ENCODE results near the gene PRPF38B. TPM values are rescaled to one million over a fixed set of nuclear protein-coding genes. Genes with fewer than 3 reads are reported as not detected.

The PRPF38B gene
- total and polyA plus RNA-seq, 10 donors: 28.7 to 84.8 (median 55.8) TPM

GRCh38 chr1:108704496-108704895 is 12.4 kb downstream of the PRPF38B start:
- intact Hi-C loops (cut with DNase I; ENCODE audit: low total_unique reads): no loop called here
- TF ChIP-seq CTCF (IDR thresholded peaks at IDR 0.05 in 8 of 11, conservative IDR thresholded peaks at IDR 0.05 in 3 of 11): no peak
- TF ChIP-seq POLR2A (IDR thresholded peaks at IDR 0.05): no peak
- TF ChIP-seq POLR2AphosphoS5 (IDR thresholded peaks at IDR 0.05): no peak
- Histone ChIP-seq H3K36me3 (peaks cover 0 to 35% (median 19%) of the 10 kb centered on the region in 6 donors), H3K27ac (peak overlapping the region in 2 of 8 donors; percentile 60 to 63), H3K9me3 (no peaks in the 10 kb centered on the region), H3K4me3 (no peak overlapping the region), H3K27me3 (replicated peaks in 1 of 7) (no peaks in the 10 kb centered on the region), H3K4me1 (peaks cover 0 to 50% (median 9%) of the 10 kb centered on the region in 6 donors)
- no peak for DNase-seq
- 79 to 87% (median 83%) methylated on average over 2 of the region's 2 CpGs for WGBS, 5 donors

GRCh38 chr1:108706643-108707042 is 14.5 kb downstream of the PRPF38B start:
- H3K36me3 ChIP-seq: peaks cover 0 to 14% (median under 1%) of the 10 kb centered on the region in 6 donors
- H3K4me1 ChIP-seq: peaks cover 0 to 33% (median 0%) of the 10 kb centered on the region in 6 donors
- TF ChIP-seq CTCF (IDR thresholded peaks at IDR 0.05 in 8 of 11, conservative IDR thresholded peaks at IDR 0.05 in 3 of 11) (no peak), POLR2A (IDR thresholded peaks at IDR 0.05) (no peak), POLR2AphosphoS5 (IDR thresholded peaks at IDR 0.05) (no peak)
- no peak overlapping the region for H3K27ac ChIP-seq
- H3K27me3 ChIP-seq (replicated peaks in 1 of 7): no peaks in the 10 kb centered on the region
- no peak overlapping the region for H3K4me3 ChIP-seq
- intact Hi-C loops (cut with DNase I; ENCODE audit: low total_unique reads): no loop called here
- WGBS, 5 donors: 92 to 96% (median 95%) methylated on average over 3 of the region's 3 CpGs
- DNase-seq: no peak
- no peaks in the 10 kb centered on the region for H3K9me3 ChIP-seq

- H3K36me3 ChIP-seq: no peaks in the 10 kb centered on the region
- H3K27me3 ChIP-seq (replicated peaks in 1 of 7): no peaks in the 10 kb centered on the region
- no peak overlapping the region for H3K27ac ChIP-seq
- TF ChIP-seq CTCF (IDR thresholded peaks at IDR 0.05 in 8 of 11, conservative IDR thresholded peaks at IDR 0.05 in 3 of 11) (peak in 10 of 11 experiments; percentile 10 to 54 (median 34)), POLR2AphosphoS5 (IDR thresholded peaks at IDR 0.05) (no peak)
- intact Hi-C loops (cut with DNase I; ENCODE audit: low total_unique reads): no loop called here
- H3K9me3 ChIP-seq: no peaks in the 10 kb centered on the region
- H3K4me1 ChIP-seq: peaks cover 0 to 13% (median 0%) of the 10 kb centered on the region in 6 donors
- 72 to 82% (median 76%) methylated on average over 6 to 7 of the region's 7 CpGs for WGBS, 5 donors
- DNase-seq: peak; percentile 78
- H3K4me3 ChIP-seq: no peak overlapping the region
Measured at GRCh38 chr1:108708691-108709660, 16.9 kb downstream of the PRPF38B start.

GRCh38 chr1:108712606-108713150 is 20.6 kb downstream of the PRPF38B start, which contains the start of gene FNDC7:
Gene FNDC7 (plus strand): TSS chr1:108712908. CDS start chr1:108712934, 26 bp downstream.
- H3K4me3 ChIP-seq: no peak within 1 kb of the TSS
- no peaks in the 10 kb centered on the region for H3K4me1 ChIP-seq
- no peak for TF ChIP-seq POLR2A (IDR thresholded peaks at IDR 0.05)
- TF ChIP-seq CTCF (IDR thresholded peaks at IDR 0.05 in 8 of 11, conservative IDR thresholded peaks at IDR 0.05 in 3 of 11): no peak
- no peak for TF ChIP-seq POLR2AphosphoS5 (IDR thresholded peaks at IDR 0.05)
- no peaks in the 10 kb centered on the region for H3K36me3 ChIP-seq
- H3K27me3 ChIP-seq (replicated peaks in 1 of 7): no peaks in the 10 kb centered on the region
- intact Hi-C loops (cut with DNase I; ENCODE audit: low total_unique reads): no loop called here
- DNase-seq: no peak
- no peak within 1 kb of the TSS for H3K27ac ChIP-seq
- H3K9me3 ChIP-seq: no peaks in the 10 kb centered on the region
- 55 to 68% (median 62%) methylated on average over 8 to 9 of the region's 9 CpGs for WGBS, 5 donors
